Heart left ventricle (tissue), 13 donors: ENCODE measurements around the gene PDZD7.

Experiments used
- CTCF ChIP-seq, 12 donors: fragments of 200-600 bp; sonication (generic) in 4 of 12; IDR thresholded peaks; one replicate each; pipeline versions ENCODE4 v1.5.0 to v1.8.0; 2018 to 2022; ENCODE audit warnings: antibody characterized with exemption in 12 of 12, mild to moderate bottlenecking in 5 of 12
- POLR2A ChIP-seq, 2 donors: fragments of 450-650 bp; IDR thresholded peaks; one replicate each; pipeline ENCODE4 v1.6.1; 2017; ENCODE audit warnings: antibody characterized with exemption in 2 of 2, mild to moderate bottlenecking in 2 of 2, moderate library complexity in 2 of 2
- donor health status: ischemic (EF 13 %, LVEDD 7.1; RV severe dilation, severe dysfunction).
- donor health status: DM: no; HTN: yes; CAD: no.
- donor health status: DM: no; HTN: no; CAD: no.
- donor health status: ischemic (EF 25% LVEDD 6.9; RV normal size, moderate dysfunction).
- donor health status: ischemic (EF 25% LVEDD 5.7; RV mildly dilated, moderate dysfunction).
- donor health status: ischemic (EF 35%, LVEDD 5.7; RV mildly dilated, moderate dysfunction).
- donor health status: nonischemic (EF 11% LVEDD 7.7; RV severe dilation, severe dysfunction).
- donor health status: DM: yes; HTN: yes; CAD: no.
- donor health status: PGD.
- donor health status: ischemic (EF 29% LVEDD 5.4; RV normal size, mild dysfunction).
- donor health status: nonischemic (EF 23%, LVEDD 6.1; RV moderate dilation, normal function).

- peak; percentile 85 to 97 (median 93) for TF ChIP-seq CTCF (IDR thresholded peaks at IDR 0.05)
- no peak for TF ChIP-seq POLR2A (IDR thresholded peaks at IDR 0.05)
These were observed 18.2 kb downstream of the PDZD7 start for GRCh38 chr10:101012525-101013364.
